Activated T-cell treated with anti-CD3 and anti-CD28 coated beads, Interleukin-2, amount 50 U/mL, for 24 hours (primary cell): ENCODE measurements around the gene KLF7.
A peak's percentile ranks its signal among the peaks of the same experiment; 100 is the strongest.

ENCODE experiments used
- DNase-seq: peaks from one replicate; pipeline ENCODE4 v3.0.0-alpha.2; 2020
- H3K27ac Mint-ChIP-seq: 2 replicates; pipeline ENCODE4 v1.8.0; 2020; ENCODE audit warnings: mild to moderate bottlenecking, mixed read lengths
- H3K27me3 Mint-ChIP-seq: 2 replicates; pipeline ENCODE4 v1.8.0; 2020; ENCODE audit warnings: mixed read lengths
- H3K36me3 Mint-ChIP-seq: 2 replicates; pipeline ENCODE4 v1.8.0; 2020; ENCODE audit warnings: low read depth, mixed read lengths
- H3K4me1 Mint-ChIP-seq: 2 replicates; pipeline ENCODE4 v1.8.0; 2020; ENCODE audit warnings: low read depth, mixed read lengths
- H3K4me3 Mint-ChIP-seq: 2 replicates; pipeline ENCODE4 v1.8.0; 2020; ENCODE audit warnings: mild to moderate bottlenecking, moderate library complexity, mixed read lengths
- H3K9me3 Mint-ChIP-seq: 2 replicates; pipeline ENCODE4 v1.8.0; 2020; ENCODE audit warnings: mixed read lengths

Gene KLF7

DNA sequence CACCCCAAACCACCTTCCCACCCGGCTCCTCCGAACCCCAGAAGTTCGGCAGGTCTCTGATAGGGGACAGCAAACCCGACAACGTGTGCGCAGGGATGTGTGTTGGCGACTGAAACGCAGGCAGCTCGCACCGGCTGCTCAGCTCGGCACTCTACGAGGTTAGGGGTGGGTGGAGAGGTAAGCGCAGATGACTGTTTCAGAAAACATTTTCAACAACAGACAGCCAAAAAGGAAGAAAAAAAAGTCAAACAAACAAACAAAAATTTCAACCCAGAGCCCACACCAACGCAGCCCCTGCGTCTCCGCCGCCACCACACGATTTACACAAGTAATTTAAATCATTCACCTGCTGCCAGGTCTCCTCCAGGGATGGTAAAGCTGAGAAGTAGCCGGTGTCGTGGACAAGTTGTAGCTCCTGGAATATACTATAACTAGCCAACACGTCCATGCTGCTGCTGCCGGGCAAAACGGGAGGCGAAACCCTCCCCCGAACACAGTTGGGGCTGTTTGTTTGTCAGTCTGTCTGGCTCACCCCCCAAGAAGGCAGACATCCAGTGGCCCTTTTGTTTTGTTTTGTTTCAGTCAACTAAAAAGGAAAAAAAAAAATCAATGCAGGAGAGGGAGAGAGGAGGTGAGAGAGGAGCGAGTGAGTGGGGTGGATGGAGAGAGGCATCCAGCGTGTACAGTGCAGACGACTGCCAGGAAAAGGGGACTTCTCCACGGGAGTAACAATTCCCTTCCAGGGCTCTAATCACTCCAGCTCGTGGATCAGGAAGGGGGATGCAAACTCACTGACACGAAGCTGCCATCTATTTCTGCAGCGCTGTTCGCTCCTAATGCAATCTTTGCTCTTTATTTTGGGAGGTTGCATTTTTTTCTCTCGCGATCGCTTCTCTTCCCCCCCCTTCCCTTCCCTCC lies at the start of gene KLF7:
Gene KLF7, minus strand, starts transcription at position 828 of the 918 bp plus-strand sequence. Its CDS starts 380 bp downstream, at position 448.
- Mint-ChIP-seq H3K36me3 (peaks cover 8% of the 10 kb centered on the region), H3K9me3 (no peaks in the 10 kb centered on the region), H3K27me3 (peaks cover 3% of the 10 kb centered on the region), H3K27ac (peak within 1 kb of the TSS; percentile 97), H3K4me3 (peak within 1 kb of the TSS; percentile 84), H3K4me1 (peaks cover 59% of the 10 kb centered on the region)
- DNase-seq: peak; percentile 76

GRCh38 chr2:207215308-207215707 lies 49.6 kb upstream of the KLF7 start:
- Mint-ChIP-seq H3K4me1 (peaks cover 12% of the 10 kb centered on the region), H3K27me3 (no peaks in the 10 kb centered on the region), H3K36me3 (no peaks in the 10 kb centered on the region), H3K4me3 (no peak overlapping the region), H3K9me3 (peaks cover 5% of the 10 kb centered on the region), H3K27ac (no peak overlapping the region)
- DNase-seq: no peak

DNA sequence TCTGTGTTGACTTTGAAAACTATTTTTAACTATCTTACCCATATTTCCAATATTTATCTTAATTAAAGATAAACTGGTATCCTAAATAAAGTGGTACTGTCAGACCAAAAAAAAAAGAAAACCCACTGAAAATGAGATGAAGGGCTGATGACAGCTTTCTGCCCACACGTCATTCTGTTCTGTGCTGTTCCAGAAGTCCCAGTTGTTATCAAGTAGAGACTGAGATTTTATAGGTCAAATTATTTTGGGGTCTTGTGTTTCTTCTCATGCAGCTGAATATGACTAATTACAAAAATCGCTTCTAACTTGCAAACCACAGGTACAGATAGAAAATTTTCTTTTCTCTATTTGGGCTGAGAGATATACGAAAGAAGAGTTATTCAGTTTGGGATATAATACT lies 48.7 kb upstream of the KLF7 start:
- no peaks in the 10 kb centered on the region for H3K27me3 Mint-ChIP-seq
- H3K36me3 Mint-ChIP-seq: no peaks in the 10 kb centered on the region
- no peak for DNase-seq
- H3K9me3 Mint-ChIP-seq: peaks cover 7% of the 10 kb centered on the region
- H3K27ac Mint-ChIP-seq: no peak overlapping the region
- H3K4me3 Mint-ChIP-seq: no peak overlapping the region
- H3K4me1 Mint-ChIP-seq: peaks cover 10% of the 10 kb centered on the region

- H3K9me3 Mint-ChIP-seq: peaks cover 2% of the 10 kb centered on the region
- no peaks in the 10 kb centered on the region for H3K36me3 Mint-ChIP-seq
- no peak overlapping the region for H3K4me3 Mint-ChIP-seq
- no peaks in the 10 kb centered on the region for H3K27me3 Mint-ChIP-seq
- DNase-seq: no peak
- H3K27ac Mint-ChIP-seq: no peak overlapping the region
- H3K4me1 Mint-ChIP-seq: no peaks in the 10 kb centered on the region
Observed at GRCh38 chr2:207206011-207206410, 40.3 kb upstream of the KLF7 start.

- no peak overlapping the region for H3K4me3 Mint-ChIP-seq
- H3K9me3 Mint-ChIP-seq: peaks cover 2% of the 10 kb centered on the region
- H3K27ac Mint-ChIP-seq: no peak overlapping the region
- H3K4me1 Mint-ChIP-seq: no peaks in the 10 kb centered on the region
- no peaks in the 10 kb centered on the region for H3K27me3 Mint-ChIP-seq
- DNase-seq: no peak
- H3K36me3 Mint-ChIP-seq: no peaks in the 10 kb centered on the region
Observed at GRCh38 chr2:207205173-207205957, 39.6 kb upstream of the KLF7 start.

GRCh38 chr2:207203056-207203455 lies 37.3 kb upstream of the KLF7 start:
- no peak for DNase-seq
- H3K27ac Mint-ChIP-seq: no peak overlapping the region
- no peak overlapping the region for H3K4me3 Mint-ChIP-seq
- no peaks in the 10 kb centered on the region for H3K36me3 Mint-ChIP-seq
- H3K9me3 Mint-ChIP-seq: no peaks in the 10 kb centered on the region
- H3K4me1 Mint-ChIP-seq: no peaks in the 10 kb centered on the region
- H3K27me3 Mint-ChIP-seq: no peaks in the 10 kb centered on the region

GRCh38 chr2:207202645-207203044 lies 36.9 kb upstream of the KLF7 start:
- DNase-seq: no peak
- Mint-ChIP-seq H3K9me3 (no peaks in the 10 kb centered on the region), H3K4me1 (no peaks in the 10 kb centered on the region), H3K27ac (no peak overlapping the region), H3K36me3 (no peaks in the 10 kb centered on the region), H3K4me3 (no peak overlapping the region), H3K27me3 (no peaks in the 10 kb centered on the region)

- Mint-ChIP-seq H3K27me3 (no peaks in the 10 kb centered on the region), H3K36me3 (no peaks in the 10 kb centered on the region), H3K9me3 (no peaks in the 10 kb centered on the region), H3K27ac (no peak overlapping the region), H3K4me3 (no peak overlapping the region), H3K4me1 (no peaks in the 10 kb centered on the region)
- DNase-seq: no peak
Observed at GRCh38 chr2:207201416-207201815, 35.7 kb upstream of the KLF7 start.

DNA sequence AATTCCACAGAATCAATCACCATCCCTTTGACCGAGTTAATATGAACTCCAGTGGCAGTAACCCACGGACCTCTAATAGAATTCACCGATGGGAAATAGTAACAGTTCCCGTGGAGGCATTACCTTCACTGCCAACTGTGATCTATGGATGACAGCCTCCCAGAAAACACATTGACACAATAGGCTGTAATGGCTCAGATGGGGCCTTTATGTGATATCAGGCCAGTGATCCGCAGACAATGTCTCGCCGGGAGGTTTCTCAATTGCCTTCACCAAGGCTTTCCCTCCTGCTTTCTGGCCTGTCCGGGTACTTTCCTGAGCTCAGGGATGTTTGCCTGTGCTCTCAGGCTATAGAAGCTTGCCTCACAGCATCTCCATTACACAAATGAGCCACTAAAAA lies 34.4 kb upstream of the KLF7 start:
- Mint-ChIP-seq H3K36me3 (no peaks in the 10 kb centered on the region), H3K27ac (no peak overlapping the region), H3K9me3 (no peaks in the 10 kb centered on the region), H3K27me3 (no peaks in the 10 kb centered on the region), H3K4me3 (no peak overlapping the region), H3K4me1 (no peaks in the 10 kb centered on the region)
- DNase-seq: no peak

DNA sequence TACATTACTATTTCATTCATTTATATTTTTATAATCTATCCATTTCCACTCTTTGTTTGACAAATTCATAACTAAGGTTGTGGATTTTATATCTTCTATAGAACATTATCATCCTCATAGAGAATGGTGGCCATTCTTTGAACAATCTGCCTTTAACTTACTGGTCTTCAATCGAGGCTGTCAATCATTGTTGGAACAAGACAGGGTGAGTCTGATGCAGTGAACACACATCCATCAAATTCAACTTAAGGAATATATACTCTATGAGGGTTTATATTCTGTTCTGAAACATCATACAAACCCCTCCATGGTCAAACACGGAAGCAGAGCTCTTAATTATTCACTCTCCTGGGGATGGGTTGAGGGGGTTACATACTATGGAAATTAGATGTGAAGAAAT lies 28.3 kb upstream of the KLF7 start:
- no peak for DNase-seq
- no peak overlapping the region for H3K4me3 Mint-ChIP-seq
- no peaks in the 10 kb centered on the region for H3K27me3 Mint-ChIP-seq
- peaks cover 3% of the 10 kb centered on the region for H3K4me1 Mint-ChIP-seq
- H3K27ac Mint-ChIP-seq: no peak overlapping the region
- no peaks in the 10 kb centered on the region for H3K36me3 Mint-ChIP-seq
- no peaks in the 10 kb centered on the region for H3K9me3 Mint-ChIP-seq

DNA sequence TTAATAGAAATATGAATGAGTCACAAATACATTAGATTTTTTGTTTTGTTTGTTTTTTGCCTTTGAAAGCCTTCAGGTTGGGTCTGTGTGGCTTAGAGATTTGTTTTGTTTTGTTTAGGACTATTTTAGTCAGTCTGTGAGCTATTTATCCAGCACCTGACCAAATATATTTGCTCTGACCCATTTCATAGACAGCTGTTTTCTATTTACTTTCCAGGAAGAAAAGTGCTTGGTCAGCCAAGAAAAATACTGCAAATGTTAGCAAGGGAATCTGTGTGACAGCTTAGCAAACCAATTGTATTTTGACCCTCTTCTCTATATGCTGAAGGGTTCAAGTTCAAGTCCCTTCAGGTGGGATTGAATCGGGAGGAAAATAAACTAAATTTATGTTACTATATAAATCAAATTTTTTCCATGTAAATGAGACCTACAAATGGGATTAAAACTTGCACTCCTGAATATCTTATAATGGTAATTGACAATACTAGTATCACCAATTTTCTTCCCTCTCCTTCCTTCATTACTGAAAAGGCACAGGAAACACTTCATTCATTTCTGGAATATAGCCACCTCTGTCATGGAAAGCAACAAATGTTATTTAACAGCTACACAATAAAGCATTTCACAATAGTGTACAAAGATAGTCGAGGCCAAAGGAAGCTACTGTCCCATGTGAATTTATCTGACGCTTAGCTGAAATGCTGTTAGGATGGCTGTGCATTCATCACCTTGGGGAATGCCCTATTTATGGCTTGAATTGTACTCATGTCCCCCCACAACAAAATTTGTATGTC lies 23.1 kb upstream of the KLF7 start:
- DNase-seq: no peak
- H3K4me3 Mint-ChIP-seq: no peak overlapping the region

GRCh38 chr2:207185372-207185771 lies 19.6 kb upstream of the KLF7 start:
- no peak overlapping the region for H3K4me3 Mint-ChIP-seq
- DNase-seq: no peak
- no peaks in the 10 kb centered on the region for H3K27me3 Mint-ChIP-seq
- H3K27ac Mint-ChIP-seq: no peak overlapping the region
- no peaks in the 10 kb centered on the region for H3K36me3 Mint-ChIP-seq
- peaks cover 3% of the 10 kb centered on the region for H3K9me3 Mint-ChIP-seq
- peaks cover 6% of the 10 kb centered on the region for H3K4me1 Mint-ChIP-seq

More for the DNA sequence above, 23.1 kb upstream of the KLF7 start:
- H3K27ac Mint-ChIP-seq: no peak overlapping the region
- peaks cover 3% of the 10 kb centered on the region for H3K9me3 Mint-ChIP-seq
- H3K36me3 Mint-ChIP-seq: no peaks in the 10 kb centered on the region
- H3K27me3 Mint-ChIP-seq: no peaks in the 10 kb centered on the region
- peaks cover 10% of the 10 kb centered on the region for H3K4me1 Mint-ChIP-seq

DNA sequence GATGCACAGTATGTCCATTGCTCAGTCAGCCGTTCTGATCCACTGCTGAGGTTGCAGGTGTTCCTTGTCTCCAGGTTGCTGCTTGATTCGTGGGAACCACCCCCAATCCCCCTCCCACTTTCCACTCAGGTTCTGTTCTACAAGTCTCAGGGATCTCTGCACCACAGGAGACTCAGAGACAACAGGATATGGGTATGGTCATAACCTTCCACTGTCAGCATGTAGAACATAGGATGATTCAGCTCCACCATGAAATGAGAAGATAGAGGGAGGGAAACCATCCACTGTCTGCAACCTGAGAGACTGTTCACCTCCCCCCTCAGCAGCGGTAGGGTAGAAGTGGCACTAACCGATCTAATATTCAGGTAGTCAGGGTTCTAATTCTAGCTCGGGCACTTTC lies 19.0 kb upstream of the KLF7 start:
- Mint-ChIP-seq H3K27ac (peak overlapping the region; percentile 19), H3K27me3 (no peaks in the 10 kb centered on the region), H3K4me1 (peaks cover 6% of the 10 kb centered on the region), H3K36me3 (no peaks in the 10 kb centered on the region), H3K4me3 (no peak overlapping the region), H3K9me3 (peaks cover 3% of the 10 kb centered on the region)
- no peak for DNase-seq

- Mint-ChIP-seq H3K9me3 (peaks cover 3% of the 10 kb centered on the region), H3K4me3 (no peak overlapping the region), H3K27ac (peak overlapping the region; percentile 19), H3K4me1 (peaks cover 6% of the 10 kb centered on the region), H3K27me3 (no peaks in the 10 kb centered on the region), H3K36me3 (no peaks in the 10 kb centered on the region)
- no peak for DNase-seq
Observed at GRCh38 chr2:207184348-207184747, 18.6 kb upstream of the KLF7 start.
